IPS DF 4.7 (cell line): ENCODE measurements around the gene LSM8.
"Not testable (repeated sequence)": the region's sequence is repeated elsewhere in the genome, so short reads cannot be mapped to it uniquely, and the experiment has no call there.

Experiments used
- DNase-seq: peaks from one replicate; pipeline ENCODE4 v3.0.0-alpha.2; 2013; ENCODE audit warnings: low spot score; ENCODE audit errors: extremely low read depth

Gene LSM8

GRCh38 chr7:118202061-118202460 lies 18.1 kb downstream of the LSM8 start:
- DNase-seq, result no peak

- no peak for DNase-seq
Observed at GRCh38 chr7:118214051-118214832, 30.3 kb downstream of the LSM8 start.

- DNase-seq, result no peak
Observed at GRCh38 chr7:118214833-118215182, 30.8 kb downstream of the LSM8 start.

- no peak for DNase-seq
Observed at GRCh38 chr7:118217210-118217619, 33.3 kb downstream of the LSM8 start.

GRCh38 chr7:118218413-118219156 lies 34.6 kb downstream of the LSM8 start:
- no peak for DNase-seq

GRCh38 chr7:118219157-118219512 lies 35.2 kb downstream of the LSM8 start:
- no peak for DNase-seq

GRCh38 chr7:118220583-118220982 lies 36.6 kb downstream of the LSM8 start:
- DNase-seq, result no peak

GRCh38 chr7:118222591-118222990 lies 38.6 kb downstream of the LSM8 start:
- no peak for DNase-seq

- DNase-seq, result no peak
Observed at GRCh38 chr7:118224521-118224920, 40.6 kb downstream of the LSM8 start, which contains the start of gene ANKRD7. ANKRD7 (plus strand) TSS chr7:118224704; CDS start chr7:118224831, 127 bp downstream.

GRCh38 chr7:118232837-118233236 lies 48.9 kb downstream of the LSM8 start:
- DNase-seq, result no peak

- no peak for DNase-seq
Observed at GRCh38 chr7:118233799-118234198, 49.8 kb downstream of the LSM8 start.

- DNase-seq, result no peak
Observed at GRCh38 chr7:118239014-118239413, 55.0 kb downstream of the LSM8 start.

GRCh38 chr7:118240320-118240719 lies 56.4 kb downstream of the LSM8 start:
- not testable (repeated sequence) for DNase-seq
